Esophagus squamous epithelium (tissue), 4 donors: ENCODE results near the gene RBM33.

ENCODE experiments used
- CTCF ChIP-seq, 6 experiments: fragments of 450-650 bp in 4 of 6; fragments of 200-600 bp in 2 of 6; sonication (generic) in 2 of 6; IDR thresholded peaks; one replicate each; pipeline ENCODE4 v1.5.1; 2016 to 2019; ENCODE audit warnings: antibody characterized with exemption in 6 of 6, mild to moderate bottlenecking in 4 of 6, moderate library complexity in 4 of 6
- POLR2A ChIP-seq, 4 donors: fragments of 450-650 bp; IDR thresholded peaks; one replicate each; pipeline ENCODE4 v1.6.1; 2017; ENCODE audit warnings: antibody characterized with exemption in 4 of 4, mild to moderate bottlenecking in 4 of 4, moderate library complexity in 3 of 4

- no peak for TF ChIP-seq CTCF (IDR thresholded peaks at IDR 0.05)
- TF ChIP-seq POLR2A (IDR thresholded peaks at IDR 0.05), result no peak
Observed at GRCh38 chr7:155755026-155755425, 110.6 kb downstream of the RBM33 start.
